ENCODE data around the gene MAP3K21. TPM values are rescaled to one million over a fixed set of nuclear protein-coding genes. Genes with fewer than 3 reads are reported as not detected.

Gene MAP3K21
- total and polyA plus RNA-seq, 2 of the 8 experiments (the other 6 are each of a cell fraction or from before 2014, with no cell fraction given) = 21.2 to 21.8 TPM

GRCh38 chr1:233333086-233333485 is 5.6 kb downstream of the MAP3K21 start (continued):
- TF ChIP-seq CHD7 (IDR thresholded peaks at IDR 0.05; ENCODE audit: insufficient replicate concordance, low read length) = no peak
- TF ChIP-seq RBBP5 (IDR thresholded peaks at IDR 0.05; ENCODE audit: borderline replicate concordance, low read depth, low read length) = no peak
- TF ChIP-seq RAD21 (IDR thresholded peaks at IDR 0.05 in 1 of 2, conservative IDR thresholded peaks at IDR 0.05 in 1 of 2; ENCODE audit: low read depth in 2 of 2, low read length in 2 of 2) = no peak
- TF ChIP-seq KDM5A (IDR thresholded peaks at IDR 0.05; ENCODE audit: low read length) = no peak
- no peak for TF ChIP-seq CHD2 (IDR thresholded peaks at IDR 0.05; ENCODE audit: low read length)
- TF ChIP-seq EGR1 (IDR thresholded peaks at IDR 0.05; ENCODE audit: borderline replicate concordance, low read depth, low read length) = no peak
- TF ChIP-seq JUND (IDR thresholded peaks at IDR 0.05; ENCODE audit: low read length) = no peak
- no peak for TF ChIP-seq SP4 (IDR thresholded peaks at IDR 0.05; ENCODE audit: low read length)
- no peak for TF ChIP-seq NANOG (IDR thresholded peaks at IDR 0.05; ENCODE audit: insufficient read depth, low read depth, low read length, poor library complexity, severe bottlenecking)
- TF ChIP-seq CTBP2 (IDR thresholded peaks at IDR 0.05; ENCODE audit: borderline replicate concordance, insufficient read depth, insufficient read length, low read length) = no peak
- TF ChIP-seq POLR2A (IDR thresholded peaks at IDR 0.05; ENCODE audit: control extremely low read depth in 1 of 2, low read depth in 2 of 2, low read length in 2 of 2) = no peak
- no peak for TF ChIP-seq EP300 (IDR thresholded peaks at IDR 0.05; ENCODE audit: borderline replicate concordance in 1 of 2, low read depth in 2 of 2, low read length in 2 of 2)

Measured in H1 (cell line).